DOHH2 (cell line): ENCODE data around the gene SLC38A9.

Experiments
- H3F3A ChIP-seq: fragments of 200-600 bp; sonication (generic), shearing (Covaris generic); 2 replicates; pipeline ENCODE4 v1.6.0; 2016; ENCODE audit warnings: antibody characterized with exemption, mild to moderate bottlenecking; ENCODE audit not compliant: control insufficient read depth, insufficient read depth
- H3K27ac ChIP-seq: fragments of 200-600 bp; sonication (generic); 2 replicates; pipeline ENCODE4 v1.5.1; 2014; ENCODE audit warnings: low read depth, mild to moderate bottlenecking, low read length, moderate library complexity
- H3K27me3 ChIP-seq: fragments of 200-600 bp; sonication (generic); 2 replicates; pipeline ENCODE4 v1.6.1; 2014; ENCODE audit warnings: mild to moderate bottlenecking, low read length, mixed read lengths; ENCODE audit not compliant: control insufficient read depth
- H3K36me3 ChIP-seq: fragments of 200-600 bp; sonication (generic); 2 replicates; pipeline ENCODE4 v1.6.1; 2014; ENCODE audit warnings: mild to moderate bottlenecking, low read length, moderate library complexity, mixed read lengths; ENCODE audit not compliant: control insufficient read depth
- H3K4me1 ChIP-seq: fragments of 200-600 bp; sonication (generic); 2 replicates; pipeline ENCODE4 v1.6.1; 2014; ENCODE audit warnings: mild to moderate bottlenecking, low read length, mixed read lengths; ENCODE audit not compliant: control insufficient read depth
- H3K4me2 ChIP-seq: fragments of 200-600 bp; sonication (generic); 2 replicates; pipeline ENCODE4 v1.6.0; 2014; ENCODE audit warnings: mild to moderate bottlenecking, low read length, moderate library complexity
- H3K4me3 ChIP-seq: fragments of 200-600 bp; sonication (generic); 2 replicates; pipeline ENCODE4 v1.5.1; 2014; ENCODE audit warnings: mild to moderate bottlenecking, low read length, mixed read lengths
- H3K79me2 ChIP-seq: fragments of 200-600 bp; sonication (generic); 2 replicates; pipeline ENCODE4 v1.6.1; 2014; ENCODE audit warnings: mild to moderate bottlenecking, low read length, mixed read lengths; ENCODE audit not compliant: control insufficient read depth
- H3K9me2 ChIP-seq: fragments of 200-600 bp; sonication (generic); replicated peaks from 2 replicates; pipeline ENCODE4 v1.6.1; 2014; ENCODE audit warnings: mild to moderate bottlenecking, low read length, mixed read lengths; ENCODE audit not compliant: control insufficient read depth
- H3K9me3 ChIP-seq: fragments of 200-600 bp; sonication (generic); 2 replicates; pipeline ENCODE4 v1.6.1; 2014; ENCODE audit warnings: antibody characterized with exemption, low read length, mixed read lengths; ENCODE audit not compliant: control insufficient read depth, insufficient read depth
- H4K20me1 ChIP-seq: fragments of 200-600 bp; sonication (generic); 2 replicates; pipeline ENCODE4 v1.6.0; 2014; ENCODE audit warnings: low read depth, mild to moderate bottlenecking, antibody characterized with exemption, low read length, moderate library complexity; ENCODE audit not compliant: control insufficient read depth, insufficient read depth
- CTCF ChIP-seq: fragments of 200-600 bp; sonication (generic); IDR thresholded peaks from one replicate; pipeline ENCODE4 v1.5.1; 2014; ENCODE audit warnings: antibody characterized with exemption, mild to moderate bottlenecking, low read depth, low read length; ENCODE audit not compliant: poor library complexity, severe bottlenecking
- EZH2phosphoT487 ChIP-seq: fragments of 200-600 bp; sonication (generic); IDR thresholded peaks from 2 replicates; pipeline ENCODE4 v1.6.1; 2017; ENCODE audit warnings: borderline replicate concordance, mild to moderate bottlenecking, antibody characterized with exemption, low read length, moderate library complexity, mixed read lengths

The SLC38A9 gene

DNA sequence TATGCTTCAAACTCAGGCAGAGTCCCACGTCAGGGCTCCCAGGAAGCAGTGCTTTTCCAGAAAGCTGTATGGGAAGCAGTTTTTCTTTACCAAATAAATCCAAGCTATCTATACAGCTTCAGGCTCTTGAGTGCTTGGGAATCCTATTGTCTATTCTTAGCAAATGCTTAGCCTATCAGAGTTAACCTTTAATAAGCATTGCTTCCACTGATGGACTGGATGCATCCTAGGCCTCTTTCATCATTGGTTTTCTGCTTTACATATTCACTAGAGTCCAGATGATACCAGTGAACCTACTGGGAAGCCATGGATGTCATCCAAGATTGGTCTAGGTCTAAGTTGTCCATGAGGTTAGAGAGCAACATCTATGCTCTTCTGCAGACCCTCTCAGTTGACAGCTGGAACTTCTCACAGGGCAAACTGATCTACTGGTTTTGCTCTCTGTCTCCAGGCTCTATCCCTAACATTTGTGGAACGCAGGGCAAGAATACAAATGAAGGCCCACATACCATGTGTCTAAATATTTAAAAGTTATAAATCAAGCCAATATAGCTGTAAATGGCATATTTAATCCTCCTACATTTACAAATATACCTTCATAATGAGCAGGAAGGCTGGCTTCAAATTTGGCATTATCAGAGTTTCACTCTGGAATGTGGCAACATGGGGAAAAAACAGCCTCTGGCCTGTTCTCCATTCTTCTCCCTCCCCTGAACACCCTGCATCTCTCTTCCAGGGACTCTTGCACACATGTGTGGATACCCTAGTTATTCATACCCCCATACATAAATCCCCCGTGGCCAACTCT is 127.5 kb downstream of the SLC38A9 start:
- TF ChIP-seq EZH2phosphoT487, result no peak
- no peak for TF ChIP-seq CTCF

DNA sequence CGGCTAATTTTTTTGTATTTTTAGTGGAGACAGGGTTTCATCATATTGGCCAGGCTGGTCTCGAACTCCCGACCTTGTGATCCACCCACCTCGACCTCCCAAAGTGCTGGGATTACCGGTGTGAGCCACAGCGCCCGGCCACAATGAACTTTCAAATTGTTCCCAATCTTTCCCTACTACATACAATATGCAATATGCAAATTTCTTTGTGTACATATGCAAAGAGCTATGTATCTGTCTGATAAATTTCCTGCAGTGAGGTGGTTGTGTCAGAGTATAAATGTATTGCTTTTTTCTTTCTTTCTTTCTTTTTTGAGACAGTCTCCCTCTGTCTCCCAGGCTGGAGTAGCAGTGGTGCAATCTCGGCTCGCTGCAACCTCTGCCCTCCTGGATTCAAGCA is 128.5 kb downstream of the SLC38A9 start:
- no peaks in the 10 kb centered on the region for H3K27me3 ChIP-seq
- H3K4me3 ChIP-seq, result no peak overlapping the region
- H3K79me2 ChIP-seq, result no peaks in the 10 kb centered on the region
- H3K4me2 ChIP-seq, result no peak overlapping the region
- no peaks in the 10 kb centered on the region for H3K36me3 ChIP-seq
- H3K27ac ChIP-seq, result no peak overlapping the region
- no peaks in the 10 kb centered on the region for H3F3A ChIP-seq
- TF ChIP-seq CTCF (no peak), EZH2phosphoT487 (no peak)
- 0 out of 2 replicates have a peak, but pooled peaks cover 3% of the 10 kb centered on the region for H3K4me1 ChIP-seq
- H4K20me1 ChIP-seq, result no peaks in the 10 kb centered on the region
- H3K9me3 ChIP-seq, result no peaks in the 10 kb centered on the region
- H3K9me2 ChIP-seq, result no peaks in the 10 kb centered on the region

More for the DNA sequence above, 127.5 kb downstream of the SLC38A9 start:
- H3K4me3 ChIP-seq, result no peak overlapping the region
- no peaks in the 10 kb centered on the region for H3K79me2 ChIP-seq
- H3K9me3 ChIP-seq, result no peaks in the 10 kb centered on the region
- H3K27me3 ChIP-seq, result no peaks in the 10 kb centered on the region
- no peaks in the 10 kb centered on the region for H3F3A ChIP-seq
- no peaks in the 10 kb centered on the region for H3K36me3 ChIP-seq
- H3K4me1 ChIP-seq, result 0 out of 2 replicates have a peak, but pooled peaks cover 3% of the 10 kb centered on the region
- H3K4me2 ChIP-seq, result no peak overlapping the region
- H4K20me1 ChIP-seq, result no peaks in the 10 kb centered on the region
- no peak overlapping the region for H3K27ac ChIP-seq
- H3K9me2 ChIP-seq, result no peaks in the 10 kb centered on the region

DNA sequence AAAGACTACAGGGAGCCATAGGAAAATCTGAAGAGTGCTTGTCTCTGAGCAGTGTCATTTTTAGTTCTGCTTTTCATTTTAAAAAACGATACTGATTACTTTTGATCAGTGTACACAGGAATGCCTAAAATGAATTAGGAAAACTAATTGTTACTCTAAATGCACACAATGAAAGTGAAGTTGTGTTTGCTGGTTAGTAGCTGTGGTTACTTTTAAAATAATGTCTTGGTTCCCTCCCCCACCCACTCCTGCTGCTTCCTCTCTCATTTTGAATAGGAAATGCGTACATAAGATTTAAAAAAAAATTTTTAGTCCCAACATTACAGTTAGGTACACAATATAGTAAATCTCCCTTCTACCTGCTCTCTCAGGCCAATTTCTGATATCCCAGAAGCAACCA is 129.9 kb downstream of the SLC38A9 start:
- Histone ChIP-seq H4K20me1 (no peaks in the 10 kb centered on the region), H3K4me1 (0 out of 2 replicates have a peak, but pooled peaks cover 3% of the 10 kb centered on the region), H3K9me2 (no peaks in the 10 kb centered on the region), H3K9me3 (no peaks in the 10 kb centered on the region), H3K27ac (no peak overlapping the region), H3K79me2 (no peaks in the 10 kb centered on the region), H3F3A (no peaks in the 10 kb centered on the region), H3K27me3 (peaks cover 5% of the 10 kb centered on the region), H3K36me3 (no peaks in the 10 kb centered on the region), H3K4me3 (no peak overlapping the region), H3K4me2 (no peak overlapping the region)
- TF ChIP-seq CTCF, result no peak
- TF ChIP-seq EZH2phosphoT487, result no peak
